CD1c-positive myeloid dendritic cell (primary cell): ENCODE measurements around the gene HINT2.

Source experiments
- DNase-seq: peaks from one replicate; pipeline ENCODE4 v3.0.0-alpha.2; 2016; ENCODE audit errors: extremely low spot score

The HINT2 gene

GRCh38 chr9:35814841-35815543 lies at the start of gene HINT2:
TSS of gene HINT2 (minus strand) at chr9:35815042. CDS start at chr9:35814979, 63 bp downstream.
- peak; percentile 98 for DNase-seq

DNA sequence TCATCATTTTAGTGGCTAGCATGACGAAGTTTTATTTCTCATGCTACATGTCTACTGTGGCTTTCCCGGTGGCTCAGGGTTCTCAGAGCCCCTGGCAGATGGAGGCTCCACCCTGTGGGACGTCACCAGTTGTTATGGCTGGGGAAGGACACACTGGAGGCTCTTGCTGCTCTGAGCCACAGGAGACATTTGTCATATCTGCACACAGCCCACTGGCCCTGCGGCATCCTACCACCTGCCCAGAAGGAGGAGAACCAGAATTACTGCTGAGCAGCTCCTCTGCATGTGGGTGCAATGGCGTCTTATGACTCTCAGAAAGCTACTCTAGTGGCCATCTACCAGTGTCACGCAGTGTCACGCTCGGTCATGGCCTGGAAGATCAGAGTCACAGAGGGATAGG lies 48.7 kb upstream of the HINT2 start:
- no peak for DNase-seq

- no peak for DNase-seq
These were observed 47.5 kb upstream of the HINT2 start for GRCh38 chr9:35862328-35862727.

- DNase-seq, result no peak
These were observed 46.5 kb upstream of the HINT2 start for GRCh38 chr9:35861161-35861897.

GRCh38 chr9:35859990-35860339 lies 45.1 kb upstream of the HINT2 start:
- no peak for DNase-seq

GRCh38 chr9:35859310-35859989 lies 44.6 kb upstream of the HINT2 start:
- DNase-seq, result peak; percentile 19

- no peak for DNase-seq
These were observed 43.6 kb upstream of the HINT2 start for GRCh38 chr9:35858458-35858857.

DNA sequence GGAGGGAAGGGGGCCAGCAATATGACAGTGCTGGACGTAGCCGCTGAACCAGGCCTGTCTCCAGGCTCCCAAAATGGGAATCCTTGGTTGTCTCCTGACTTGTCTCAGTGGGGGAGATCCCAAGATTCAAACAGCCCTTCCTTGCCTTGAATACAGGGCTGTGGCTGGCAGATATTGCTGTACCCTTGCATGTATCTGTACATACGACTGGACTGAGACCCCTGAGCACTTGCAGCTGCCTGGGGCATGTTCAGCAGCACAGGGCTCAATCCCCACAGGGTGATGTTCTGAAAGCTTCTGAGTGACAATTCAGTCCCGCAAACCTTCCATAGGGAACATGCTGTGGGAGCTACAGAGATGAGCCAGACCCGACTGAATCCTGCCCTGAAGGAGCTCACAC lies 42.0 kb upstream of the HINT2 start:
- DNase-seq, result no peak

DNA sequence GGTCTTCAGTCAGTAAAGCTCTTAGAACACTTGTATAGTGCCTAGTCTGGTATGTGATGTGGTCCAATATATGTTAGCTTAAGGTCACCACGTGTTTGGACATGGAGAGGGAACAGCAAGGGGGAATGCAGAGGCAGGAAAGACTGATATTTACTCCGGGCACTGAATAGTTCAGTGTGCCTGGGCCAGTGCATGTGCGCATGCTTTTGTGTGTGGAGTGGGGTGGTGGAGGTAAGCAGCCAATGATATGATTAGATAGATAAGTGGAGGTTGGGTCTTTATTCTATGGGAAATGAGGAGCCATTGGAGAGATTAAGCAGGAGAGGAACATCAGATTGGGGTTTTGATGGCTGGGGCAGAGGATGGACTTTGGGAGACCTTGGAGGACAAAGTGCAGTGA lies 41.4 kb upstream of the HINT2 start:
- DNase-seq, result no peak

DNA sequence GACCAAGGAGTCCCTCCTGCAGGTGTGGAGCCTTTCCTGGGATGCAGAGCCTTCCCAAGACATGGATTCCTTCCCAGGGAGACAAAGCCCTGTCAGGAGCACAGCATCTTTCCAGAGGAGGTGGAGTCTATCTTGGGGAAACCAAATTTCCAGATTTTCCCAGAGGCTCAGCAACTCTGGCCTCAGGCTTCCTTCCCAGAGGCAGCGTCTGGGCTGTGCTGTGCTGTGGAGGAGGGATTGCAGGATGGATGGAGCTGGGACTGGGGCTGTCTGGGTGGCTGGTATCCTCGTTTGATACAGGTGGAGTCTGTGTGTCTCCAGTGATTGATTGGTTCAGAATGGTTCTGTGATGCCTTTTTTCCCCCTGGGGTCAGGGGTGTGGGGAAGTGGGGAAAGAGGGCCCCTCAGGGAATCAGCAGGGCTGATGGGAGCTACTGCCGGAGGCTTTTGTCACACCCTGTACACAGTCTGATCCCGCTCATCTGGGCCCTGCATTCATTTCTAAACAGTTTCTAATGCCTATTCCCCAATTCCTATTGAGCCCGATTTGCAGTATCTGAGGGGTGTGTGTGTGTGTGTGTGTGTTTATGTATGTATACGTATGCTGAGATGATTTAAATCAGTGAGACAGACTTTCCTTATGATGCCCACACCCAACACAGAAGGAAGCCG lies 39.4 kb upstream of the HINT2 start:
- no peak for DNase-seq

GRCh38 chr9:35852876-35853865 lies 38.3 kb upstream of the HINT2 start:
- DNase-seq, result no peak

GRCh38 chr9:35852267-35852815 lies 37.5 kb upstream of the HINT2 start:
- no peak for DNase-seq

GRCh38 chr9:35847792-35848572 lies 33.1 kb upstream of the HINT2 start:
- DNase-seq, result peak; percentile 9

DNA sequence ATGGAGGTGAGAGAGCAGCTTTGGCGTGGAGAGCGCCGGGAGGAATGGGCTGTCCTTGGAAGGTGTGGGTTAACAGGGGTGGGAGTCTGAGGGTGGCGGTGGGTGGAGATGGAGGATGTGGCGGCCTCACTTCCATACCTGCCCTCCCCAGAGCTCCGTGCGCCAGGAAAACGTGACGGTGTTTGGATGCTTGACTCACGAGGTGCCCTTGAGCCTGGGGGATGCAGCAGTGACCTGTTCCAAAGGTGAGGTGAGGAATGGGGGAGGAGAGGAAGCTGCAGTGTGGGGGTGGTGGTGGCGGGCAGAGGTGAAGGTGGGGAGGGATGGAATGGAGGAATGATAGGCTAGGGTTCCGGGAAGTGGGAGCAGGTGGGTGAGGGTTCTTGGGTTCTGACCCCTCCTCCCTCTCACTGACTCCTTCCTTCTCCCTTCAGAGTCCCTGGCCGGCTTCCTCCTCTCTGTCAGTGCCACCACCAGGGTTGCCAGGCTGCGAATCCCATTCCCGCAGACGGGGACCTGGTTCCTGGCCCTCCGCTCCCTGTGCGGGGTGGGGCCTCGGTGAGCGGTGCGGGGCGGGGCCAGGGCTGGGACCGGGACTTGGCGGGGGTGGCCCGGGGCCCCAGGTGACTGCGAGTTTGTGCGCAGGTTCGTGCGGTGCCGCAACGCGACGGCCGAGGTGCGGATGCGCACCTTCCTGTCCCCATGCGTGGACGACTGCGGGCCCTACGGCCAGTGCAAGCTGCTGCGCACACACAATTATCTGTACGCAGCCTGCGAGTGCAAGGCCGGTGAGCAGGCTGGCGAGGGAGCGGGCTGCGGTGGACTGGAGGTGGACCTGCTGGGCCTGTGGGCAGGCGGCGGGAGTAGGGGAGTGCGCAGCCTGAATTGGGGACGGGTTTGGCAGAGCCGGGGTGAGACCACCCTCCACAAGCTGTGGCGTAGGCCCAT lies 31.3 kb upstream of the HINT2 start:
- DNase-seq, result peak; percentile 15

DNA sequence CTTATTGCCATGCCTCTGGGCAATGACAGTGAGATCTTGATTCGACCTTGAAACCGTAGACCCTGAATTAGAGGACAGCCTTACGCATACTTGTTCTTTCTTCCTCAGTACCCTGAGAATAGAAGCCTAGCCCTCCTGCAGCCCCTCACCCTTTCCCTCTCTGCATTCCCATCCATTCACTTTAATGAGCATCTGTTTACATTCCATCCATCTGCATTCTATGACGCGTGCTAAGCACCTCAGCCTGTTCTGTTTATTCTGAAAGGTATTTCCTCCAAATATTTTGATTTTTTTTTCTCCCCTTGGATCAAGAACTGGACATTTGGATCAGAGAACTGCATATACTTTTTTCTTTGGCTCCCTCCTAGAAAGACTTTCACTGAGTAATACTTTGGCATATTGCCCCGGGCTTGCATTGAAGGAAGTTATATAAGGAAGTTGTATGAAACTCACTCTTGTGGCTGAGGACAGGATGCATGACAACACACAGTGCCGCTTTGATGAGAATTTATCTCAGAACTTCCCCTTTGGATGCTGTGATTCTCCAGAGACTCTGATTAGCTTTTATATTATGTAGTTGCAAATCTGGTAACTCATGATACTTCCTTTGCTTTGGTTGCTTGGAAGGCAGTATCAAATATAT lies 29.9 kb upstream of the HINT2 start:
- peak; percentile 94 for DNase-seq

- DNase-seq, result peak; percentile 60
These were observed 28.0 kb upstream of the HINT2 start for GRCh38 chr9:35842795-35843194.

DNA sequence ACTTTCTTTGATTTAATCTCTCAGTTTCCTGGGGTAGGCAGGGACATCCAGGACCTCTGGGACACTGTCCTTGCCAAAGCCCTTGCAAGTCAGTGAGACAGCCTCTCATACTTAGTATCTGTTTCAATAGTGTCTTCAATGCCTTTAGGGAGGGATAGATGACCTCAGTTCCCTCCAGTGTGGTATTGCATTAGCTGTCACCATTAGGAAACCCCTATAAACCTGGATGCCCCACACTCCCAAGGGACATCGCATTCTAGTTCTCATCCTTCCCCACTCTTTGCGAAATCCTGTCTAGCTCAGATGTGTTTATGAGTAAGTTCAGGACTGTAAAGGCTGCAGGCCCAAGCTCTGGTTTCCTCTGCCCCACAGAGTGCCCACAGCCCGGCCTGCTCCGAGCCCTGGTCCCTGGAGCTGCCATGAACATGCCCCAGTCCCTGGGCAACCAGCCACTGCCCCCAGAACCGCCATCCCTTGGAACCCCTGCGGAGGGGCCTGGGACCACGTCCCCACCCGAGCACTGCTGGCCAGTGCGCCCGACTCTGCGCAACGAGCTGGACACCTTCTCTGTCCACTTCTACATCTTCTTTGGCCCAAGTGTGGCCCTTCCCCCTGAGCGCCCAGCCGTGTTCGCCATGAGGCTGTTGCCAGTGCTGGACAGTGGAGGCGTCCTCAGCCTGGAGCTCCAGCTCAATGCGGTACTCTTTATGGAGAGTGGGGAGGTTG lies 27.3 kb upstream of the HINT2 start:
- DNase-seq, result no peak

DNA sequence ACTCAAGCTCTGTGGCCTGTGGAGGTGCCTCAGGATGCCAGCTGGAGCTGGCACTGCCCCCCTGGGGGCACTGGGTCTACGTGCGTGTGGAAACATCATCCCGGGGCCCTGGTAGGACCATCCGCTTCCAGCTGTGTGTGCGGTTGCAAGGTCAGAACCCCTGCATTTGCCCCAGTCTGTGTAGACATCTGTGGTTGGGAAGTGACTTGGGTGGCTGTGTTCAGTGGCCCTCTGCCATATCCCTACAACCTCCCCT lies 26.7 kb upstream of the HINT2 start:
- no peak for DNase-seq
